Endothelial cell of hepatic sinusoid (primary cell): ENCODE results near the gene MICALL1.
"Not testable (repeated sequence)": the region's sequence is repeated elsewhere in the genome, so short reads cannot be mapped to it uniquely, and the experiment has no call there.

Experiments
- in situ Hi-C: cut with HindIII; loops from 2 replicates; pipeline ENCODE4 v1.10.0; 2017; ENCODE audit warnings: low sequenced_read_pairs

Gene MICALL1

DNA sequence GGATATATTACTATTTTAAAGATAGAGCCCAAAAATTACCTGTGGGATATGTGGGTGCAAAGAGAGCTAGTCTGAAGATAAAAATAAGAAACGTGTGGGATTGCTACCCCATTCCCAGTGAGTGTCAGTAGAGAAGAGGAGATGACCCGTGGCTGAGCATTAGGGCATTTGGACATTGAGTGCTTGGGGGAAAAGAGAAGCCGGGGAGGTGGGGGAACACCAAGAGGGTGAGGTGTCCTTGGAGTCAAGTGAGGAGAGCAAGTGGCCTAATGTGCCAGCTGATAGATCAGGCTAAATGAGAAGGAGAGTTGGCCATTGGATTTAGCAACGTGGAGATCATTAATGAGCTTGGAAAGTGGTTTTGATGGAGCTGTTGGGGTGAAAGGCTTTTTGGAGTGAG, 48.6 kb downstream of the MICALL1 start:
- in situ Hi-C loops: no loop called here

GRCh38 chr22:37955825-37956397, 49.8 kb downstream of the MICALL1 start:
- in situ Hi-C loops: not testable (repeated sequence)

- in situ Hi-C loops: no loop called here
These were observed 51.1 kb downstream of the MICALL1 start for GRCh38 chr22:37957232-37957631.

DNA sequence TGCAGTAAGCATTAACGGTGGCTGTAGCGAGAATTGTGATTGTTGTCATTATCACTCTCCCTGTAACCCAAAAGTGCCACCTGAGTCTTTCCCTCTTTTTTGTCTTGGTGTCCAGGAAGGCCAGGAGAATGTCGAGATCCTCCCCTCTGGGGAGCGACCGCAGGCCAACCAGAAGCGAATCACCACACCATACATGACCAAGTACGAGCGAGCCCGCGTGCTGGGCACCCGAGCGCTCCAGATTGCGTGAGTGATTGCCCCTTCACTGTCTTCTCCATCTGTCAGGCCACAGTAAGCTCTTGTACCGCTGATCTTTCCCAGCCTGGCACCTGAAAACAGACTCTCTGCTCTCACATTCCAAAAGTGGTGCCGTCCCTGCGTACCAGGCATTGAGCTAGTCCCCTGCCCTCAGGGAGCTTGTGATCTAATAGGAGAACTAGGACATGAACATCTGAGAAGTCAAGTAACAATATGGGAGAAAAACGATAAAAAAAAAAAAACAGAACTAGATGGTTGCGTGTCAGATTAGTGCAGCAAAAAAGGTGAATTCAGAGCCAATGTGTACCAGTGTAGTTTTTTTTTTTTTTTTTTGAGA, 53.2 kb downstream of the MICALL1 start:
- in situ Hi-C loops: no loop called here

DNA sequence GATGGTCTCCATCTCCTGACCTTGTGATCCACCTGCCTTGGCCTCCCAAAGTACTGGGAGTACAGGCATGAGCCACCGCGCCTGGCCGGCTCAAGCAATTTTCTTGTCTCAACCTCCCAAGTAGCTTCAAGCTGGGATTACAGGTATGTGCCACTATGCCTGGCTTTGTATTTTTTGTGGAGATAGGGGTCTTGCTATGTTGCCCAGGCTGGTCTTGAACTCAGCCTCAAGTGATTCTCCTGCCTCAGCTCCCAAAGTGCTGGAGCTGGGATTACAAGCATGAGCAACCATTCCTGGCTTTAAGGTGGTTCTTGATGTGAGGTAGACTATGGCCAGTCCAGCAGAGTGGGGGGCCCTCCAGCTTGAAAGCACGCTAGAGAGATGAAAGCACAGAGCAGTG, 55.0 kb downstream of the MICALL1 start:
- in situ Hi-C loops: loop anchor here (10.0 kb wide), 1 partner anchor 134 kb away; no protein-coding TSS in a partner anchor

DNA sequence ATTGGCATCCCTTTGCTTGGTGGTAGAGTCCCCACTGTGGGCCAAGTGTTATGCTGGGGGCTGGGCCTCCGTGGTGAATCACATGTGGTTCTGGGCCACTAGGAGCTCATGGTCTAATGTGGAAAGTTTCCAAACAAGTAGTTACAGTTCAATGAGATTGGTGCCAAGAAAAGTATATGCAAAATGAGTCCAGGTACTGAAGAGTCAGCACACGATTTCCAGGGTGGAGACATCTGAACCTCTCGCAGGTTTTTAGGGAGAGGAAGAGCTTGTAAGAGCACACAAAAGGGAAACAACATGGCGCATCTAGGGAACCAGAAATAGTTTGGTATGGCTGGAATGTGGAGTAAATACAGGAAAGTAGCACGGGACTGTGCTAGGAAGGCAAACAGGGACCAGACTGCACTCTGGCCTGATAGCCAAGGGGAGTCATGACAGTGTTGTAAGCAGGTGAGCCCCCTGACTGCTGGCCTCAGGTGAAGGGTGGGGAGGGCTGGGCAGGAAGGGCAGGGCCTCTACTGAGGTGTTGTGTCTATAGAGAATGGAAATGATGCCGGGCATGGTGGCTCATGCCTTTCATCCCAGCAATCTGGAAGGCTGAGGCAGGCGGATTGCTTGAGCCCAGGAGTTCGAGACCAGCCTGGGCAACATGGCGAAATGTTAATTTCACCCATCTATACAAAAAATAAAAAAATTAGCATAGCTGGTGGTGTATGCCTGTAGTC, 60.0 kb downstream of the MICALL1 start:
- in situ Hi-C loops: loop anchor here (5.0 to 10.0 kb wide), 3 partner anchors 79 to 149 kb away; no protein-coding TSS in a partner anchor

DNA sequence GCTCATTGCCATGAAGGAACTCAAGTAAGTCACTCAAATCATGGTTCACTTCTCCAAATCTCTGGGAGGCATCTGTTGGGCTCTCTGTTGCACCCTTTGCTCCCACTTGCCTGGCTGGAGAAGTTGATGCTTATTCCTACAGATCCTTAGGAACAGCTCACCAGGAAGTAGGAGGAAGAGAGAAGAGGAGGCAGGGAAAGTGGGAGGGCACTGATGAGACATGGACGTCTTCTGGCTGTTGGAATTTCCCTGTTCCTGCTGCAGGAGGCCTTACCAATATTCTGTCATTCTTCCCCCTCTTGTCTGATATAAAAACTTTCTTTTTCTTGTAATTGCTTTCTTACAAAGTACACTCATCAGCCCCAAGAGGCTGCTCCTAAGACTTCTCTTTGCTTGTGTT, 61.0 kb downstream of the MICALL1 start:
- in situ Hi-C loops: loop anchor here (5.0 to 10.0 kb wide), 3 partner anchors 80 to 150 kb away; no protein-coding TSS in a partner anchor

DNA sequence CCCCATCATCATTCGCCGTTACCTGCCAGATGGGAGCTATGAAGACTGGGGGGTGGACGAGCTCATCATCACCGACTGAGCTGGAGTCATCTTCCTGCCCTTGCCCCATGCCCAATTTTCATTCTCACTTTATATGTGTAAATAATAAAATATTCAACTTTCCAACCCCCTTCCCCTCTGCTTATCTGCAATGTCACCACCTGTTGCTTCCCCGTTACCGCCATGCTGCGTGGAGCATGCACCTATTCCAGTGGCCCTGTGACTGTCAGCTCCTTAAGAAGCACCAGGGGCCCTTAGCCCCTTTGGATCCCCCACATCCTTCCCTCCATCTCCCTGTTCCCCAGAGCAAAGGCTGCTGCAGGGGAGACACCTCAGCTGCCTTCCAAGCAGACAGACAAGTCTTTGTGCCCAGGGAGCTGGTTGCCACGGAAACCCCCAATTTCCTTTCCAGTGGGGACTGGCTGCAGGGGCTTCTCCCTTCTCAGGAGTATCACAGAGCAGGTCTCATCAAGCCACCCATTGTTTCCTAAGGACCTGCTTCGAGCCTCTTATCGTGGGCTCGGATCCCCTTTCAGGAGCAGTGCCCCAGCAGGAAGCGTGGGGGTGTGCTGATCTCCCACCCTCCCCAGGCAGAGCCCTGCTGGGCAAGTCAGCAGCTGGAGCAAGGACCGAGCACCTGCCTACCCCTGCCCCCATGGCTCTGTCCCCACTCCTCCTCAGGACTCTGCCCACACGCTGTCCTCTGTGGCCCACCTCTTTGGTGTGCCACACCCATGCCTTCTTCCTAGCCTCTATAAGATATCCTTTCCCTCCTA, 61.7 kb downstream of the MICALL1 start:
- in situ Hi-C loops: loop anchor here (5.0 to 10.0 kb wide), 3 partner anchors 81 to 151 kb away; no protein-coding TSS in a partner anchor

DNA sequence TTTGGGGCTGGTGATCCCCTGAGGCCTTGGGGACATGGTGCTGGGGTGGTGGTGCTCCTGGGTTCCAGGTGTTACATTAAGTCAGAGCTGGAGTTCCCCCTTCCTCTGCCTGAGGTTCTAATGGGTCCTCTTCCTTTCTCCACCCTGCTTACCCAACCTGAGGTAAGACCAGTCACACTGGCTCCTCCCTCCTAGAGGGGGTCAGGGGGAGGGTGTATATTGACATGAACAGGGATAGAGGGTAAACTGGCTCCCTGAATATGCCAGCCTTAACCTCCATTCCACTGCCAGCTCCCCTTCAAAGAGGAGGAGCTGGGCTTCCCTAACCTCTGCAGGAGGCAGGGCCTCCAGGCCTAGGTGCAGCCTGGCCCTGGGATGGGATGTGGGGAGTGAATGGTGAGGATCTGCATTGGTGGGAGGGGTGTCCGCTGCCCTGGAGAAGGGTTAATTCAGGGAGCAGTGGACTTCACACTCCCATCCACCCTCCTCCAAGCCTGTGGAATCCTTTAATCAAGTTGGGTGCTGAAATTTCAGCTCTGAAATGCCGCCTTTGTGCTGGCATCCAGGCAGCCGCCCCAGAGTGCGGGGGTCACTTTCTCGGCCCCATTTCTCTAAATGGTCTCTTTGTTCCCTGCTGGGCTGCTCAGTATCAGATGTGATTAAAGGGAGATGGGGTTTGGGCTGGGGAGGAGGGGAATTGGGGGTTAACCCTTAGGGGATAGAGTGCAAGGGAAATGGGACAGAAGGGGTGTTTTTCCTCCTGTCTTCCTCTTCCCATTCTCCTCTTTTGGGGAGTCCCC, 62.6 kb downstream of the MICALL1 start:
- in situ Hi-C loops: loop anchor here (5.0 to 10.0 kb wide), 3 partner anchors 81 to 151 kb away; no protein-coding TSS in a partner anchor

- in situ Hi-C loops: no loop called here
These were observed 64.8 kb downstream of the MICALL1 start for GRCh38 chr22:37970864-37971263.

- in situ Hi-C loops: no loop called here
These were observed 65.7 kb downstream of the MICALL1 start for GRCh38 chr22:37971475-37972434.

- in situ Hi-C loops: no loop called here
These were observed 66.4 kb downstream of the MICALL1 start for GRCh38 chr22:37972527-37972926.

- in situ Hi-C loops: no loop called here
These were observed 67.4 kb downstream of the MICALL1 start for GRCh38 chr22:37973271-37974170.

GRCh38 chr22:37975153-37975552, 69.1 kb downstream of the MICALL1 start:
- in situ Hi-C loops: no loop called here

DNA sequence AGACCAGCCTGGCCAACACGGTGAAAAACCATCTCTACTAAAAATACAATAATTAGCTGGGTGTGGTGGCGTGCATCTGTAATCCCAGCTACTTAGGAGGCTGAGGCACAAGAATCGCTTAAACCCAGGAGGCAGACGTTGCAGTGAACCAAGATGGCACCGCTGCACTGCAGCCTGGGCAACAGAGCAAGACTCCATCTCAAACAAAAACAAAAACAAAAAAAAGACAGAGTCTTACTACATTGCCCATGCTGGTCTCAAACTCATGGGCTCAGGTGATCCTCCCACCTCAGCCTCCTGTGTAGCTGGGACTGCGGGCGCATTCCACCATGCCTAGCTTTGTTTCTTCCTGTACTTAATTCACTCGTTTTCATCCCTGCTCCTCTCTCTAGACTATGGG, 69.9 kb downstream of the MICALL1 start:
- in situ Hi-C loops: not testable (repeated sequence)

- in situ Hi-C loops: no loop called here
These were observed 70.5 kb downstream of the MICALL1 start for GRCh38 chr22:37976547-37976946.

DNA sequence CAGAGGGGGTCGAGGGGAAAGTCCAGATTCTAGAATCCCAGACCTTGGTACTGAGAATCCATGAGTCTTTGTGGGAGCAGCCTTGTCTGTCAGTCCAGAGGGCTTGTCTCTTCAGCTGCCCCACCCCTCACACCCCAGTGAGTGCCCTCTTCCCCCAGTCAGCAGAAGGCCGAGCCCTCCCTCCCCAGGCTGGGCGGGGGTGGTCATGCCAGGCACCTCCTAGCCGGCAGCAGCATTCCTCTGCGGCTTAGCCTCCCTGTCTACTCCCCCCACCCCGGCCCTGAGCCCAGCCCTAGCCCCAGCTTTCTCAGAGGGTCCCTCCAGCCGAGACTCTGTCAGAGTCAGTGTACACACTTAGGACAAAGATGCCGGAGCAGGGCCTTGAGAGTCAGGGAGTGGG, 73.7 kb downstream of the MICALL1 start:
- in situ Hi-C loops: no loop called here
